GM23338 (cell line): ENCODE measurements around the gene NLRP6.

Source experiments
- CTCF ChIP-seq, 2 experiments: fragments of 200-600 bp in 1 of 2; sonication (generic) in 1 of 2; conservative IDR thresholded peaks; 2 replicates each; pipeline versions ENCODE4 v1.5.1 to v1.6.1; 2016 to 2017; ENCODE audit warnings: antibody characterized with exemption in 2 of 2, low read depth in 2 of 2, mild to moderate bottlenecking in 2 of 2, moderate library complexity in 1 of 2
- ETS1 ChIP-seq: IDR thresholded peaks from 2 replicates; pipeline ENCODE4 v1.6.1; 2016; ENCODE audit warnings: antibody characterized with exemption
- EZH2 ChIP-seq: fragments of 200-600 bp; sonication (generic); IDR thresholded peaks from one replicate; pipeline ENCODE4 v1.8.0; 2017; ENCODE audit warnings: antibody characterized with exemption, mild to moderate bottlenecking, low read depth; ENCODE audit not compliant: unreplicated experiment
- EZH2phosphoT487 ChIP-seq: fragments of 200-600 bp; sonication (generic); IDR thresholded peaks from one replicate; pipeline ENCODE4 v1.8.1; 2018; ENCODE audit warnings: antibody characterized with exemption; ENCODE audit not compliant: unreplicated experiment
- POLR2AphosphoS5 ChIP-seq: IDR thresholded peaks from 2 replicates; pipeline ENCODE4 v1.6.1; 2016; ENCODE audit warnings: antibody characterized with exemption, low read depth
- REST ChIP-seq: IDR thresholded peaks from one replicate; pipeline ENCODE4 v1.6.1; 2018; ENCODE audit warnings: antibody characterized with exemption; ENCODE audit not compliant: unreplicated experiment
- STAT1 ChIP-seq: IDR thresholded peaks from one replicate; pipeline ENCODE4 v1.6.1; 2016; ENCODE audit warnings: antibody characterized with exemption; ENCODE audit not compliant: unreplicated experiment

GRCh38 chr11:328012-328411 is 49.8 kb downstream of the NLRP6 start:
- TF ChIP-seq CTCF (conservative IDR thresholded peaks at IDR 0.05; ENCODE audit: low read depth in 2 of 2) = no peak
- no peak for TF ChIP-seq EZH2phosphoT487
- no peak for TF ChIP-seq REST
- TF ChIP-seq STAT1 = no peak
- TF ChIP-seq EZH2 = no peak
- TF ChIP-seq POLR2AphosphoS5 = no peak
- TF ChIP-seq ETS1 = no peak
